ENCODE data around the gene PTCH2. TPM values are rescaled to one million over a fixed set of nuclear protein-coding genes. Genes with fewer than 3 reads are reported as not detected.
A peak's percentile ranks its signal among the peaks of the same experiment; 100 is the strongest.

PTCH2 gene, protein sequence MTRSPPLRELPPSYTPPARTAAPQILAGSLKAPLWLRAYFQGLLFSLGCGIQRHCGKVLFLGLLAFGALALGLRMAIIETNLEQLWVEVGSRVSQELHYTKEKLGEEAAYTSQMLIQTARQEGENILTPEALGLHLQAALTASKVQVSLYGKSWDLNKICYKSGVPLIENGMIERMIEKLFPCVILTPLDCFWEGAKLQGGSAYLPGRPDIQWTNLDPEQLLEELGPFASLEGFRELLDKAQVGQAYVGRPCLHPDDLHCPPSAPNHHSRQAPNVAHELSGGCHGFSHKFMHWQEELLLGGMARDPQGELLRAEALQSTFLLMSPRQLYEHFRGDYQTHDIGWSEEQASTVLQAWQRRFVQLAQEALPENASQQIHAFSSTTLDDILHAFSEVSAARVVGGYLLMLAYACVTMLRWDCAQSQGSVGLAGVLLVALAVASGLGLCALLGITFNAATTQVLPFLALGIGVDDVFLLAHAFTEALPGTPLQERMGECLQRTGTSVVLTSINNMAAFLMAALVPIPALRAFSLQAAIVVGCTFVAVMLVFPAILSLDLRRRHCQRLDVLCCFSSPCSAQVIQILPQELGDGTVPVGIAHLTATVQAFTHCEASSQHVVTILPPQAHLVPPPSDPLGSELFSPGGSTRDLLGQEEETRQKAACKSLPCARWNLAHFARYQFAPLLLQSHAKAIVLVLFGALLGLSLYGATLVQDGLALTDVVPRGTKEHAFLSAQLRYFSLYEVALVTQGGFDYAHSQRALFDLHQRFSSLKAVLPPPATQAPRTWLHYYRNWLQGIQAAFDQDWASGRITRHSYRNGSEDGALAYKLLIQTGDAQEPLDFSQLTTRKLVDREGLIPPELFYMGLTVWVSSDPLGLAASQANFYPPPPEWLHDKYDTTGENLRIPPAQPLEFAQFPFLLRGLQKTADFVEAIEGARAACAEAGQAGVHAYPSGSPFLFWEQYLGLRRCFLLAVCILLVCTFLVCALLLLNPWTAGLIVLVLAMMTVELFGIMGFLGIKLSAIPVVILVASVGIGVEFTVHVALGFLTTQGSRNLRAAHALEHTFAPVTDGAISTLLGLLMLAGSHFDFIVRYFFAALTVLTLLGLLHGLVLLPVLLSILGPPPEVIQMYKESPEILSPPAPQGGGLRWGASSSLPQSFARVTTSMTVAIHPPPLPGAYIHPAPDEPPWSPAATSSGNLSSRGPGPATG
- total RNA-seq = 0.35 TPM
- long read RNA-seq, partial matches to known transcripts = 0 of 1 reads
- long read RNA-seq, other reads (novel, unspliced or antisense) = 1 of 1 reads

DNA sequence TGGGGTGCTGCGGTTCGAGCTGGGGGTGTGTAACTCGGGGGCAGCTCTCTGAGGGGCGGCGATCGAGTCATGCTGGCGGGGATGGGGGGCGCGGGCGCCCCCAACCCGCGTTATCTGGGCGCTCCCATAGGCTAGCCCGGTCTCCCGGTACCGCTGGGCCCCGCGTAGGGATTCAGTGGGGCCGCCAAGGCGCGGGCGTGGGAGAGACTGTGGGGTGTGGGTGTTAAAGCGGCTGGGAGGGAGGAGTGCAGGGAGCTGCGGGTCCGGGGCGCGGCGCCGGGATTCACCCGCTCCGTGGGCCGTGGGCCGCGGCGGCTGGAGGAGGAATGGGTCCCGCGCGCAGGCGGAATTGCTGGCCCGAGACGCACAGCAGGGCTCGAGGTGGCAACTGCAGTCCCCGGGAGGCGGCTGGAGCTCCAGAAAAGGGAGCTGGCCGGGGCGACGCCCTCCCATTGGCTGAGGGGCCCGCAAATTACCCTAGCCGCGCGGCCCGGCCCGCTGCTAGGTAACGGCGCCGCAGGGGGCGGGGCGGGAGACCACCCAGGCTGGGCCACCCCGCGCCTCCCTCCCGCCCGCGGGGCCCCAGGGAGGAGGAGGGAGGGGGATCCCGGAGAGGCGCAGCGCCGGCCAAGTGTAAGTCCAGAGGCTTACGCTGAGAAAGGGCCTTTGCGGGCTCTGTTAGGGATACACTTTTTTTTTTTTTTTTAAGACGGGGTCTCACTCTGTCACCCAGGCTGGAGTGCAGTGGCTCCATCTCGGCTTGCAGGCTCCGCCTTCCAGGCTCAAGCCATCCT, at the start of gene PTCH2:
Gene PTCH2, minus strand, starts transcription at position 392 of the 794 bp plus-strand sequence. Its CDS starts 321 bp downstream, at position 71.
- intact Hi-C loops (cut with DNase I) = loop anchor here (5.0 kb wide), 1 partner anchor 144 kb away; the partner anchor contains the start of gene EIF2B3
- peak; percentile 80 for DNase-seq (ENCODE audit: low spot score)

DNA sequence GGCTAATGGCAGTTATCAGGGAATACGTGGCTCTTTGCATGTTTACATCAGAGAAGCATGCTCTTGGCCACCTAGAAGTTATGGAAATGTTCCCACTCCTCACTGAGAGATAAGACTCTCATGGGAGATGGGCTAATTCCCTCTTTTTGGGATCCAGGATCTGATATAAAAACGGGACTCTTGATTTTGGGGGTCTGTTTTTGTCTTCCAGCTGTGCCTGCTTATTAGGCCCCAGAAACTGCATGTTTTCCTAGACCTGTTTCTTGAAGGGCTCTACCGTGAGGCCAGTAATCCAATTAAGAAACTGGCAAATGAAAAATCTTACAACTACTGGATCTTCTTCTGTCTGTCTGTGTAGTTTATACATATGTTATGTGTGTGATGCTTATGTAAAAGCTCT, 47.0 kb upstream of the PTCH2 start:
- no peak for DNase-seq (ENCODE audit: low spot score)
- intact Hi-C loops (cut with DNase I) = no loop called here

DNA sequence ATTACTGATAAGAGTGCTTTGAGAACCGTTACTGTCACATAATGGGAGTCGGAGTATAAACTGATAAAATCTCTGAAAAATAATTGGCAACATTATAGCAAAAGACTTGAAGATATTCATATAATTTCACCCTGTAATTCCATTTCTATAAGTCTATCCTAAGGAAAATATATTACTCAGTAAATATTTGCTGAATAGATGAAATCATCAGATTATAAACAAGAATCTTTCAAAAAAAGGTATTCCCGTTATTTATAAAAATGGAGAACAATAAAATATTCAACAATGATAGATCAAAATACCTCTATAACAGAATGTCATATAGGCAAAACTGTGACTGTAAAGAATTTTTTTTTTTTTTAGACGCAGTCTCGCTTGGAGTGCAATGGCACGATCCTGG, 42.4 kb upstream of the PTCH2 start:
- no peak for DNase-seq (ENCODE audit: low spot score)
- intact Hi-C loops (cut with DNase I) = no loop called here

DNA sequence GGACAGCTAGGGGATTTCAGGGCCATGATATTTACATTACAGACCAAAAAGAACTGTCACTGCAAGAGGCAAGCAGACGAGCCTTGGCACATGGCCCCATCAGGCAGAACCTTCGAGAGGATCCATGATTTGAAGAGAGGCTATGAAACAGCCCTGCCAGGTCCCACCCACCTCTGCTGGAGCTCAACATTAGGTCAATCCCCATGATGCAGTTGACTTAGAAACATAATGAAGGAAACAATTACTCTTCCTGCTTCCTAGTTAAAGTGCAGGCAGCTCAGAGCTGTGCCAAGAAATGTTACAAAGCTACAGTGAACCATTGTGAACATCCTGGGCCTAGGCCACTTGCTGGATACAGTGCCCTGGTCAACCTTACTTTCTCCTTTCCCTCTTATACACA, 41.7 kb upstream of the PTCH2 start:
- no peak for DNase-seq (ENCODE audit: low spot score)
- intact Hi-C loops (cut with DNase I) = no loop called here

DNA sequence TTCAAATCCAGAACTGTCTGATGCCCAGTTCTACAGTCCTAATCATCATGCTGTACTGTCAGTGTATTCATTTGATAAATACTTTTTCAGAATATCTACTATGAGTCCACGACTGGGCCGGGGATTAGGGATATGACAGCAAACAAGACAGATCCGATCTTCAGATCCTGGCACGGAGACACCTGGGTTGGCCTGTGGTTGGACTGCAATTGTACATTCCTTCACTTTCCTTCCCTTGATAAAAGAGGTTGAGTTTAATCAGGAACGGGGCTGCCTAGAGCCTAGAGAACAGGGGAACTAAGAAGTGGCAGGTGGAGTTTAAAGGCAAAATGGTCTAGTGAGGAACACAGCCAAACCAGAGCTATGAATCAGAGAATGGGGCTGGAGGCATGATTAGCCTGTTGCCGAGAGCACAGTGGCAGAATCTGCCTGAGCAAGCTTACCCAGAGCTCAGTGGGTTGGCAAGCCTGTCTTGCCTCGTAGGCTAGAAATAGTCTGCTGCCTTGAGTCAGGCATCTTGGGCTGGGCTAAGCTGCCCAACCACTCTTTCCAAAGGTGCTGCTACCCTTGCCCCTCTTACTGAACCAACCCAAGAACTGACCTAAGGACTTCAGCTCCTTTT, 38.1 kb upstream of the PTCH2 start:
- intact Hi-C loops (cut with DNase I) = no loop called here
- no peak for DNase-seq (ENCODE audit: low spot score)

DNA sequence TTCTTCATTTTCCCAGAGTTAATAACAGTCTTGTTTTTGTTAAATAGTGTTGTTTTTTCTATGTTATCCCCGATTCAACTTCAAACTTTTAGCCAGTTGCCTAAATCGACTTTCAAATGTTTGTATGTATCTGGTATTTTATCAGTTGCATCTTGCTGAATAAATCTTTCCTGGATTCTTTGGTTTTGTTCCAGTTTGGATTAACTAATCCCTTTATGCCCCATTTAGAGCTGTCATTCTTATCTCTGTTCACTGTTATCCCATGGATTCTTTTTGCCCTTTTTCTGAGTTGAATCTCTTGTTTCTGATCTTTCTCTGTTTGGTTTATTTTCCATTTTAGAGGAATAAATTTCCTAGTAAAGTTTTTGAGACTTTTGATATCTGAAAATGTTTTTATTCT, 31.1 kb upstream of the PTCH2 start:
- no peak for DNase-seq (ENCODE audit: low spot score)
- intact Hi-C loops (cut with DNase I) = no loop called here

DNA sequence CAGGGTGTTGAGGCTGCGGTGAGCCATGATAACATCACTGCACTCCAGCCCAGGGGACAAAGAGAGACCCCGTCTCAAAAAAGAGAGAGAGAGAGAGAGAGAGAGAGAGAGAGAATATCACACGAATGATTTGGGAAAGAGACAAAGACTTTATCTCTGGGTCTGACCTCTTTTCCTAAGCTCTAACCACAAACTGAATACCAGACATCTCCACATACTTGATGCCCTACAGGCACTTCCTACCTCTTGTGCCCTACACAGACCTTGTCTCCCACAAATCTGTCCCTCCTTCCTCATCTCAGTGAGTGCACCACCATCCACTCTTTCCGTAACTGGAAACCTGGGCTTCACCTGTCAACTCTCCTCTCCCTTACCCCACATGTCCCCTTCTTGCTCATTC, 27.0 kb upstream of the PTCH2 start:
- DNase-seq (ENCODE audit: low spot score) = no peak

DNA sequence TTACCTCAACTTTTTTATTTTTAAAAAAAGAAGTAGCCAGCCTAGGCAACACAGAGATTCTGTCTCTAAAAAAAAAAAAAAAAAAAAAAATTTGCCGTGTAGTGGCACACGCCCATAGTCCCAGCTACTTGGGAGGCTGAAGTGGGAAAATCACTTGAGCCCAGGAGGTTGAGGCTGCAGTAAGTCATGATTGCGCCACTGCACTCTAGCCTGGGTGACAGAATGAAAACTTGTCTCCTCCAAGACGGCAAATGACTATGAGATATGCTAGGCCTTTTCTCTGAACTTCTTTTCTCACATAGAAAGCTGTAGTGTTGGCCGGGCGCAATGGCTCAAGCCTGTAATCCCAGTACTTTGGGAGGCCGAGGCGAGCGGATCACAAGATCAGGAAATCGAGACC, 24.7 kb upstream of the PTCH2 start:
- intact Hi-C loops (cut with DNase I) = no loop called here
- no peak for DNase-seq (ENCODE audit: low spot score)

More for the DNA sequence above, 27.0 kb upstream of the PTCH2 start:
- intact Hi-C loops (cut with DNase I) = no loop called here

DNA sequence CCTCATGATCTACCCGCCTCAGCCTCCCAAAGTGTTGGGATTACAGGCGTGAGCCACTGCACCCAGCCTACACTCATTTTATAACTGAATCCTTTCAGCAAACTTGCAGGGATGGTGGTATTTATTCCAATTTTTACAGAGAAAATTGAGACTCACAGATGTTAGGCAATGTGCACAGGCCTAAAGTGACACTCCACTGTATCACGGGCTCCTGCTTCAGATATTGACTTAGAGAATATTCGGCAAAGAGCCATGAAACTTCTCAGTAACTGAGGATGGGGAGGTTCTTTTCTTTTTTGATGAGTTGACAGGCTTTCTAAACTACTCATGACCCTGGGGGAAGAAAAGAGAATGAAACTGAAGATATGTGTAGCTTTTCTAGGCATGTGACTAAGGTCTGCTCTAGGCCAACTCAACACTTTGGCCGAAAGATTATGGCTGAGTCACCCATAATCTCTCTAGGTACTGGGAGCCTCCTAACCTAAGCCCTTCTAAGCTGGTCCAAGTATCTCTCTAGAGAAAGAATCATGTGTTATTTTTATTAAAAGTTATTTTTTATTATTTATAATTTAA, 19.9 kb upstream of the PTCH2 start:
- no peak for DNase-seq (ENCODE audit: low spot score)
- intact Hi-C loops (cut with DNase I) = no loop called here

DNA sequence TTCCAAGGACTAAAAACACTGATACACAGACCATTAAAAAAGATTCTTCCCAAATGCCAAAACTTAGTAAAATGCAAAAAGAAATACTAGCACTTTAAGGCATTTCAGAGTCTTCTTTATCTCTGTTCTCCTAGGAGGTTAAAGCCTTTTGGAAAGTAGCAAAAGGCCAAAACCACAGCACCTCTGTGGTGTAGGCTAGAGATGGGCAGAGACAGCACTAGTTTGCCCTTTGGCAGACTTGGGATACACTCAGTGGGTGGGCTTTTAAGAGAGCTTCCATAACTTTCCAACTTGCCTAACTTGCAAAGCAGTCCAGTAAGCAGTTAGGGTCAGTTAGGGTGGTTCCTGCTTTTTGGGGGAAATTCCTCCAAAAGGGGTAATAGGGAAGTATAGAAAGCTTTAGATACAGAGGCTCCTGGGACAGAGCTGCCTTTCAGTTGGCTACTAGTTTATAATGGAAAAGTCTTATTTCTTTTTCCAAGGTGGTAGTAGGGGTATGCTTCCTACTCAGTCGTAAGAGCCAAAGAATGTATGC, 17.9 kb upstream of the PTCH2 start:
- intact Hi-C loops (cut with DNase I) = no loop called here
- DNase-seq (ENCODE audit: low spot score) = no peak

DNA sequence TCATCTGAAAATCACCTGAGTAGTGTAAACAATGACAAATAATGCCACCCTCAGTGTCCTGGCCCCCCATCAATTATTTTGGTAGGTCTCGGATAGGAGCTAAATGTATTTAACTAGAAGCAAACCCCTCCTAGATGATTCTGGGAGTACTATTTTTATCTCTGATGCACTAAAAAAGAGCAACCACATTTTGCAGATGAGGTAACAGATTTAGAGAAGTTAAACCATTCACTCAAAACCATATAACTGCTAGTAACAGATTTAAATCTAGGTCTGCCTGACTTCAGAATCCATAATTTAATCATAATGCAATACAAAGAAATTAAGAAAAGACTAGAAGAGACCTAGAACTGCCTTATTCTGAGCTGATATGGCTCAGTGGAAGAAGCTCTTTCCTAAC, 17.3 kb upstream of the PTCH2 start:
- DNase-seq (ENCODE audit: low spot score) = no peak
- intact Hi-C loops (cut with DNase I) = no loop called here

DNA sequence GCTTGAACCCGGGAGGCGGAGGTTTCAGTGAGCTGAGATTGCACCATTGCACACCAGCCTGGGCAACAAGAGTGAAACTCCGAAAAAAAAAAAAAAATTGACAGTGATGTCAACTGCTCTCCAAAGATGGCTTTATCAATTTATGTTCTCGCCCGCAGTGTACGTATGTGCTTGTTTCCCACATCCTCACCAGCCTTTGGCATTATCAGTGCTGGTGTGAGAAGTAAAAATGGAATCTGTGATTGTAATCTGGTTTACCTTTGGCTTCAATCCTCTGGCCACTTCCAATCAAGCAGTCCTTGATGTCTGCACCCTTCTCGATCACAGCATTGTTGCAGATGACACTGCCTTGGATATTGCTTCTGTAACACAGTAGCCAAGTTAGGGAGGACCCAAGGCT, 14.4 kb upstream of the PTCH2 start:
- intact Hi-C loops (cut with DNase I) = no loop called here
- DNase-seq (ENCODE audit: low spot score) = no peak

DNA sequence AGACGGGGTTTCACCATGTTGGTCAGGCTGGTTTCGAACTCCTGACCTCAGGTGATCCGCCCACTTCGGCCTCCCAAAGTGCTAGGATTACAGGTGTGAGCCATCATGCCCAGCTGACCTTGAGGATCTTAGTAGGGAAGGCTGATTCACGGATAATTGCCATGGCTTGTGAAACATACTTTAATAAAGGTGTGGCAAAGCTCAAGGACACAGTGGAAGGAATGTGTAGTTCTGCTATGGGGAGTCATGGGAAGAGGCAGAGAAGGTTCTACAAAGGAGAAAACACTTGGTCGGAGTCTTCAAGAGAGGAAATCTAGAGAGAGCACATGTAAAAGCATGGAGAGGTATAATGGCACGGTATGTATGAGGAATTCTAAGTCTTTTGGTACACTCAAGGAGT, 12.7 kb upstream of the PTCH2 start:
- intact Hi-C loops (cut with DNase I) = no loop called here

DNA sequence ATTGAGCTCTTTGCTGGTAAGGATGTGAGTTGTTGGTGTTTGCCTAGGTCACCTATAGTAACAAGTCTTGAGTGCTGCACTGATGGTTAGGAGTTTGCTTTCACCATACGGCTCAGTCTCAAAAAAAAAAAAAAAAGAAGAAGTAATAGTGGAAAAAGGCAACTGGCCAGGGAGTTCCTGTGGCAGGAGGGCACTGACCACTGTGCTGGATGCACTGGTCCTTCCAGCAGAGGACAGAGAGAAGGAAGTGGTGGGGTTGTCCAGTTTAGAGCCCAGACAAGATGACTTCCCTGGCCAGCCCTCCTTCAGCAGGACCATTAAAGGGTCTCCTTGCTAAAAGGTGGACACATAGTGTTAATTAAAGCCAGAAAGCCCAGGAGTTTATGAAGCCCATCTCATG, 11.9 kb upstream of the PTCH2 start:
- intact Hi-C loops (cut with DNase I) = no loop called here
- DNase-seq (ENCODE audit: low spot score) = peak; percentile 41

More for the DNA sequence above, 12.7 kb upstream of the PTCH2 start:
- no peak for DNase-seq (ENCODE audit: low spot score)

DNA sequence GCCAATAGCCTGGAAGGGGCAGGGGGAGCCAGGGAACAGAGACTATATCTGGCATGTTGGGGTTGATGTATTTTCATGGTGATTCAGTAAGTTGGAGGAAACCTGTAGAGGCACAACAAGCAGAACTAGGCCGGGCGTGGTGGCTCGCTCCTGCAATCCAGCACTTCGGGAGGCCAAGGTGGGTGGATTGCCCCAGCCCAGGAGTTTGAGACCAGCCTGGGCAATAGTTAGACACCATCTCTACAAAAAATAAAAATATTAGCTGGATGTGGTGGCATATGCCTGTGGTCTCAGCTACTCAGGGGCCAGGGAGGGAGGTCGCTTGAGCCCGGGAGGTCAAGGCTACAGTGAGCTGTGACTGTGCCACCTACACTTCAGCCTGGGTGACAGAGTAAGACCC, 10.1 kb upstream of the PTCH2 start:
- intact Hi-C loops (cut with DNase I) = no loop called here
- DNase-seq (ENCODE audit: low spot score) = peak; percentile 51

DNA sequence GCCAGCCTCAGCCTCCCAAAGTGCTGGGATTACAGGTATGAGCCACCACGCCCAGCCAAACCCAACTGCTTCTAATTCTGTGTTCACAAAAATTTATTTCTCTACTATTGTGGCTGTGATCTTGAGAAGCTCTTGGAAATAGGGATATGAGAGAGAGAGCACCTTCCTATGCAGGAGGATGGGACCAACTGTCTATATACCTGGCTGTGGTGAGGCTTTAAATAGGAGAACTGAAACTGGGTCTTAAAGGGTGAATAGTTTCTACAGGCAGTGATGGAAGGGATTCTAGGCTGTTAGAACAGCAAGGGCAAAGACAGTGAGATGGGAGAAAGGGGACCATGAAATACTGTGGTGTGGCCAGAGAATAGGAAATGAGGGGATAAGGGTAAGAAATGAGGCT, 8.3 kb upstream of the PTCH2 start:
- intact Hi-C loops (cut with DNase I) = no loop called here
- no peak for DNase-seq (ENCODE audit: low spot score)

DNA sequence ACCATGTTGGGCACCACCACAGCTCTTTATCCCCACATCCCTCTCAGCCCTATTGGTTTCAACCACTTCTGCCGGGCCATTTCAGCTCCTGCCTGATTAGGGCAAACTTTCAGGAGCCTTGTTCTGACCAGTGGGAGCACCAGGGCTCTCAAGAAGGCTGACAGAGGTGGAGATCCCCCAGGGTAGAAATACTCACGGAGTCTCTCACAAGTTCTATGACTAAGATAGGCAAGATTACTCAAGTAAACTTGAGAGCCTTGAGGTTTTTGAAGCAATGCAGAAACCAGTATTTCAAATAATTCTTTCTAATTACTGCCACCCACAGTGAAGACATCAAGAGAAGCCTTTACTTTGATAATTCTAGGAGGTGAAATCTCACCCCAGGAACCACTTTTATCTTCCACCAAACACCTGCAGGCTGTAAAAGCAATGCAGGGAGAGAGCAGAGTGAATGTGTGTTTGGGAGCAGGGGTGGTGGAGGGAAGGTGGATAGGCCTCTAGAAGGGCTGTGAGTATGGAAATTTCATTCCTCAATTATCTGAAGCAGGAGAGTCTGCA, 6.6 kb upstream of the PTCH2 start:
- intact Hi-C loops (cut with DNase I) = no loop called here
- peak; percentile 43 for DNase-seq (ENCODE audit: low spot score)
